Progenitor cell of endocrine pancreas (in vitro differentiated cells): ENCODE data around the gene S1PR3. TPM values are rescaled to one million over a fixed set of nuclear protein-coding genes. Genes with fewer than 3 reads are reported as not detected.

ENCODE experiments used
- DNase-seq: peaks from one replicate; pipeline ENCODE4 v3.0.0; 2021; ENCODE audit warnings: low spot score; ENCODE audit not compliant: unreplicated experiment
- H3K27ac Mint-ChIP-seq: 2 replicates; pipeline ENCODE4 v1.8.0; 2021; ENCODE audit warnings: mild to moderate bottlenecking, moderate library complexity, mixed read lengths
- H3K27me3 Mint-ChIP-seq: 2 replicates; pipeline ENCODE4 v1.8.0; 2021; ENCODE audit warnings: mixed read lengths
- H3K36me3 Mint-ChIP-seq: 2 replicates; pipeline ENCODE4 v1.8.0; 2022; ENCODE audit warnings: mixed read lengths; ENCODE audit not compliant: insufficient read depth
- H3K4me1 Mint-ChIP-seq: 2 replicates; pipeline ENCODE4 v1.8.0; 2021; ENCODE audit warnings: low read depth, mixed read lengths
- H3K4me3 Mint-ChIP-seq: 2 replicates; pipeline ENCODE4 v1.8.0; 2021; ENCODE audit warnings: low read depth, mild to moderate bottlenecking, moderate library complexity, mixed read lengths
- H3K9me3 Mint-ChIP-seq: 2 replicates; pipeline ENCODE4 v1.8.0; 2021; ENCODE audit warnings: low read depth, mixed read lengths
- CTCF ChIP-seq: fragments of 200-600 bp; sonication (generic); IDR thresholded peaks from one replicate; pipeline ENCODE4 v1.5.0; 2021; ENCODE audit warnings: antibody characterized with exemption, mild to moderate bottlenecking; ENCODE audit not compliant: unreplicated experiment
- total RNA-seq: library from RNA; stranded (reverse); gene quantifications from 2 replicates; pipeline ENCODE4 v1.2.1, GENCODE V29; 2021

S1PR3 gene
- total RNA-seq, 1 donor from 2014 or later: 1.6 TPM

DNA sequence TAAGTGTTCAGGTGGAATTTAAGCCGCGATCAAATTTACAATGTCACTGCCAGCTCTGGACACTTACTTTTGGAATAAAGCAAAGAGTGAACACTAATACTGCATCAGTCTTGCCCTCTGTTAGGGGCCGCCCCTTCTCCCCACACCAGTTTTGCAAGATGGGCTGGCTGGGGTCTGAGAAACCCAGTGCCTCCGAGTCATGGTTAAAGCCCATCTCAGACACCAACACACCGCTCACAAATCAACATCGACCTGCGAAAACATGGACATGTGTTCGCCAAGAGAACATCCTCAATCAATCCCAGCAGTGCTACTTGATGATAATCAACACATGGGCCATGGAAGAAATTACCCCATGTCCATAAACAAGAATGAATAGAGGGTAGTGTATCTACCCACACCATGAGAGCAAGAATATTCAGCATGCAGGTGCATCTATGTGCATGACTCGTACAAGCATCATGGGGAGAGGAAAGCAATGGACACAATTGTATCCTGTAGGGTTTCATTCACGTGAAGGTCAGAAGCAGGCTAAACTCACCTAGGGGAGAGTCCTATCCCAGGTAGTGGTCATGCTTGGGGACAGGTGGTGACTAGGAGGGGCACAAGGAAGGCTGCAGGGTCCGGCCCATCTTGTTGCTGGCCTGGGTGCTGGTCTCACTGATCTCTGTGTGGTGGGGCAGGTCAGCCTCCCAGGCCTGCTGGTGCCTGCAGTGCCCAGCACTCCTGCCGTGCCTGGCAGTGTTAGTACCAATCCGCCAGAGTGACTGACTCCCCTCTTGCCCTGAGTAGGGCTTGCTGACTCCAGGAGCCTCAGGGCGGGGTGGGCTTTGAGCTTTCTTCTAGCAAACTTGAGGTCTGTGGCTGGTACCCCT lies 5.0 kb downstream of the S1PR3 start:
- peaks cover 6% of the 10 kb centered on the region for H3K4me1 Mint-ChIP-seq
- no peaks in the 10 kb centered on the region for H3K9me3 Mint-ChIP-seq
- no peaks in the 10 kb centered on the region for H3K36me3 Mint-ChIP-seq
- DNase-seq: no peak
- TF ChIP-seq CTCF: no peak
- peaks cover 27% of the 10 kb centered on the region for H3K27me3 Mint-ChIP-seq
- no peak overlapping the region for H3K27ac Mint-ChIP-seq
- H3K4me3 Mint-ChIP-seq: no peak overlapping the region

GRCh38 chr9:88996921-88997235 lies 5.6 kb downstream of the S1PR3 start:
- peaks cover 4% of the 10 kb centered on the region for H3K4me1 Mint-ChIP-seq
- TF ChIP-seq CTCF: no peak
- H3K4me3 Mint-ChIP-seq: no peak overlapping the region
- no peaks in the 10 kb centered on the region for H3K36me3 Mint-ChIP-seq
- no peak overlapping the region for H3K27ac Mint-ChIP-seq
- no peaks in the 10 kb centered on the region for H3K9me3 Mint-ChIP-seq
- H3K27me3 Mint-ChIP-seq: peaks cover 28% of the 10 kb centered on the region
- DNase-seq: no peak

- Mint-ChIP-seq H3K27me3 (peaks cover 25% of the 10 kb centered on the region), H3K9me3 (no peaks in the 10 kb centered on the region), H3K27ac (no peak overlapping the region), H3K4me3 (no peak overlapping the region), H3K4me1 (peaks cover 2% of the 10 kb centered on the region), H3K36me3 (no peaks in the 10 kb centered on the region)
- no peak for DNase-seq
- no peak for TF ChIP-seq CTCF
Observed at GRCh38 chr9:88997646-88998045, 6.4 kb downstream of the S1PR3 start.

GRCh38 chr9:88998503-88998902 lies 7.2 kb downstream of the S1PR3 start:
- H3K4me3 Mint-ChIP-seq: no peak overlapping the region
- H3K27me3 Mint-ChIP-seq: peaks cover 21% of the 10 kb centered on the region
- no peak overlapping the region for H3K27ac Mint-ChIP-seq

GRCh38 chr9:88998911-88999310 lies 7.6 kb downstream of the S1PR3 start:
- no peak for DNase-seq
- H3K36me3 Mint-ChIP-seq: no peaks in the 10 kb centered on the region
- TF ChIP-seq CTCF: no peak
- no peaks in the 10 kb centered on the region for H3K9me3 Mint-ChIP-seq
- no peak overlapping the region for H3K27ac Mint-ChIP-seq
- H3K4me1 Mint-ChIP-seq: peaks cover 2% of the 10 kb centered on the region
- H3K4me3 Mint-ChIP-seq: no peak overlapping the region
- peaks cover 17% of the 10 kb centered on the region for H3K27me3 Mint-ChIP-seq

More at GRCh38 chr9:88998503-88998902, 7.2 kb downstream of the S1PR3 start:
- no peak for DNase-seq
- Mint-ChIP-seq H3K4me1 (peaks cover 2% of the 10 kb centered on the region), H3K36me3 (no peaks in the 10 kb centered on the region), H3K9me3 (no peaks in the 10 kb centered on the region)
- no peak for TF ChIP-seq CTCF
